M059J (cell line): ENCODE results near the gene SPTB. TPM values are rescaled to one million over a fixed set of nuclear protein-coding genes. Genes with fewer than 3 reads are reported as not detected.

Source experiments
- DNase-seq: peaks from one replicate; pipeline ENCODE4 v3.0.0-alpha.2; 2012; ENCODE audit warnings: low read depth
- total RNA-seq: library from RNA; depleted of rRNA; stranded (reverse); fragments of >200 nt; shearing (Covaris generic); gene quantifications from 2 replicates; pipeline ENCODE4 v1.2.3, GENCODE V29; 2014

SPTB gene
- total RNA-seq, 1 experiment from 2014 or later, result 1.5 TPM

DNA sequence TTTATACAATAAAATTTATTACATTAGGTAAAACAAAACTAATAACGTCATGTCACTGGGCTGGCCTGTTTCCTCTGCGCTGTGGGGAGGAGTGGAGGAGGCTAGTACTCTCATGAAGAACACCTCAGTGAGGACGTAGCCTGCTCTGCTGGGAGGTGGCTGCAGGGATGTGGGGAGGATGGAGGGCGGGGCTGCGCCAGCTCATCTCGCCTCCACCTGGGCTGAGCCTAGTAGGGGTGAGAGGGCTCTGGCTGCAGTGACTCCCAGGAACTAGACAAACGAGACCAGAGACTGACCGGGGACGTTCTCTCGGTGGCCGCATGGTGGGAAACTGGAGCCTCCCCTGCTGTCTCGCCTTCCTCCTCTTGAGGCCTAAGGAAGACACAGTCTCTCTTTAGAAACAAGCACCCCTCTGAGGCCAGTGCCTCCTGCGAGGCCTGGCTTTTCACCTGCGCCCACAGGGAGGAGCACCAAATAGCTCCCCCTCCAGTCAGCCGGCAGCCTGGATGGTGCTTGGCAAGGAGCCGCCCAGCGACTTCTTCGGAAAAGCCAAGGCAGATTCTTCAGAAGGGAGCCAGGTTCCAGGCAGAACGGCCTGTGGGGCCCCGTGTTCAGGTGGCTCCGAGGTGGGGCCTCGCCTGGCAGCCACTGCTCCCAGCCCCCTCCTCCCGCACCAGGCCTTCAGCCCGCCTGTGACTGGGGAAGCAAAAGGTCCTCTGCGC lies 113.1 kb downstream of the SPTB start:
- no peak for DNase-seq

DNA sequence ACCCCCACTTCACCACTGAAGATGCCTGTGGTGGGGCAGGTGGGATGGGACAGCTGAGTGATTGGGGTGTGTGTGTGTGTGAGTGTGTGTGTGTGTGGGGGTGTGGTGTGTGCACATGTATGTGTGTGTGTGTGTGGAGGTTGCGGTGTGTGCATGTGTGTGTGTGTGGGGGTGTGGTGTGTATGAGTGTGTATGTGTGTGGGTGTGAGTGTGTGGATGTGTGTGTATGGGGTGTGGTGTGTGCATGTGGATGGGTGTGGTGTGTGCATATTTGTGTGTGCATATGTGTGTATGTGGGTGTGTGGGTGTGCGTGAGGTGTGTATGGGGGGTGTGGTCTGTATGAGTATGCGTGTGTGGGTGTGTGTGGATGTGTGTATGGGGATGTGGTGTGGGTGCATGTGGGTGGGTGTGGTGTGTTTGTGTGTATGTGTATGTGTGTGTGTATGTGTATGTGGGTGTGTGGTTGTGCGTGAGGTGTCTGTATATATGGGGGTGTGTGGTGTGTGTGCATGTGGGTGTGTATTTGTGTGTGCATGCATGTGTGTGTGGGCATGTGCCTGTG lies 113.9 kb downstream of the SPTB start:
- no peak for DNase-seq

DNA sequence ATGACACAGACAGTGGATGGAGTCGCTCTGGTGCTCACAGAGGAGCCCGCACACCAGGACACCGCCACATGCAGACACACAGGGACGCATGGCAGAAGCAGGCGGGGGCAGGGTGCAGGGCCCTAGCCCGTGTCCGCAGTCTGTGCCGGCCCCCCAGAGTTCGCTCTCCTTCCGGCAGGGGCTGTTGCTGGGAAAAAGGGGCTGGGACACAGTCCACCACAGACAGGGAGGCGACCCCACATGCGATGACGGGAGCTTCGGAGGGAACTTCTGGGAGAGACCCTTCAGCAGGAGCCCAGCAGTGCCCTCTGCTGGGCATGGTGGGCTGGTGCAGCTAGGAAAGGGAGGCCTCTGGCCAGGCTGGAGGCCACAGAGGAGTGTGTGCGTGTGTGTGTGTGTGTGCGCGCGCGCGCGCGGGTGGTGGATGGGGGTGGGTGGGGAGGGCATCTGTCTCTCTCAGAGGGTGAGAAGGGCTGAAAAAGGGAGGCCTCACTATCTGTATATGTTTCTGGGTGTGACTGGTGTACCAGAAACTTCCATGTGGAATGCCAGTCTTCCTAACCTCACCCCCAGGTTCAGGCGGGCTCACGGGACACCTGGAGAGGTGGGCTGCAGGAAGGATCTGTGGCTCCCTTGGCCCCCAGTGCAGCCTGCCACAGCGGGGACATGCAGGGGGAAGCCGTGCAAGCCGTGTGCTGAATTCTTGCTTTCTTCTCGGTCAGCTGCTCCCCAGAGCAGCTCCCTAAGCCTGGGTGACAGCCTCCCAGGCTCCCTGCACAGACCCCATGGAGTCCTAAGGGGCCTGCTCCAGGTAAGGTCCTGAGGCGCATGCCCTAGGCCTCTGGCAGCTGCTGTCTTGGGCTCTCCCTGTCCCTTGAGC lies 114.8 kb downstream of the SPTB start:
- peak; percentile 63 for DNase-seq

DNA sequence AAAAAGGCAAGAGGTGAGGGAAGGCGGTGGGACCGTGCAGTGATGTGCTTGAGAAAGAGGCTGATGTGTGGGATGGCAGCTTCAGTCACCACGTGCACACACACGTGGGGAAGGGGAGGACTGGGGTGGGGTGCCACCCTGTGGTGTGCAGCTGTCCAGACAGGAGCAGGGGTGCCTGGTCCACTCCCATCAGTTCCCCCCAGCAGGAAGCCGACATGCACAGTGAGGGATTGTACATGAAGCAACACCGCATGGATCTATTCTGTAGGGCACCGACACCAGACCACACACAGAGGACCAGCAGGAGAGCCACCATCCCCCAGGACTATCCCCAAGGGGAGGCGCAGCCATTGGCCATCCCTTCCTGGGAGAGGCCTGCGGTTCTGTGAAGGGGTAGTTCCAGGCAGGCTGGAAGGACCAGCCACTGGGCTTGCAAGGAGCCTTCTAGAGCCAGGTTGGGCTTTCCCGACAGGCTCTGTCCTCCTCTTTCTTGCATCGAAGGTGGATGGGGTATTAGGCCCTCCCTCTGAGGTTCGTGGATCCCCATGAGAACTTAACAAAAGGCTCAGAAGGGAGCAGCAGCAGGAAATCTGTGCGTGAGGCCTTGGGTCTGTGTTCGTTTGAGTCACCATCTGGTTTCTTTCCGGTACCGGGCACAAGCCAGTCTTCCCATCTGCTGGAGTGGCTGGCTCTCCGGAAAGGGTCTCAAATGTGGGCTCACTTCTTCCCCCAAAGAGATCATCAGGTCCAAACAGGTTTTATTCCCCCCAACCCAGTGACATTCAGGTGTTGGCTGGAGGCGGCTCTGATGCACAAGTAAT lies 115.7 kb downstream of the SPTB start:
- peak; percentile 34 for DNase-seq

DNA sequence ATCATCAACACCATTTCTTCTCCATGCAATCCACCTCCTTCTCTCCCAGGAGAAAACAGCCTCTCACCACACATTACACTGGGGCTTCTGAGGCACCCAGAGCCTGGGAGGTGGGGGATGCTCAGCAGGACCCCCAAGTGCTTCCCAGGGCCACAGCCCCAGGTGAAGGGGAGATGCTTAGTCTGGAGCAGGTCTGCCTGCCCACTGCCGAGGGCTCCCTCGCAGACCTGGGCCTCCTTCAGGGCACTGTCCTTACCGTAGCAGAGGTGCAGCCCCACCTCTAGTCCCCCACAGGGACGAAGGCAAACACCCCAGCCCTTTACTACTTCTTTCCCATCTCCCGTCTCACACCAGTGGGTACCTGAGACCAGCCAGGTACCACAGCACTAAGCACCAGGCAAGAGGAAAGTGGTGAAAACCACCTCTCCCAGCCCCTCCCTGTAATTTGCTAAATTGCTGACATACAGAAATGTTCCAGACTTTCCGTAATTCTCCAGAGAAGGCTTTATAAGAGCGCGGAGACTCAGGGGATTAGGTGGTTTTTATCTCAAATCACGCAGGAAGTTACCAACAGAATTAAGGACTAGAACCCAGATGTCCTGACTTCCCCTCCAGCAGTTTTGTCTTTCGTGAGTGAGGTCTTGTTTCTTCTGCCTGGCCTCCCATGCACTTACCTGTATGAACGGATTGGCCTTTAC lies 116.5 kb downstream of the SPTB start:
- DNase-seq, result no peak

DNA sequence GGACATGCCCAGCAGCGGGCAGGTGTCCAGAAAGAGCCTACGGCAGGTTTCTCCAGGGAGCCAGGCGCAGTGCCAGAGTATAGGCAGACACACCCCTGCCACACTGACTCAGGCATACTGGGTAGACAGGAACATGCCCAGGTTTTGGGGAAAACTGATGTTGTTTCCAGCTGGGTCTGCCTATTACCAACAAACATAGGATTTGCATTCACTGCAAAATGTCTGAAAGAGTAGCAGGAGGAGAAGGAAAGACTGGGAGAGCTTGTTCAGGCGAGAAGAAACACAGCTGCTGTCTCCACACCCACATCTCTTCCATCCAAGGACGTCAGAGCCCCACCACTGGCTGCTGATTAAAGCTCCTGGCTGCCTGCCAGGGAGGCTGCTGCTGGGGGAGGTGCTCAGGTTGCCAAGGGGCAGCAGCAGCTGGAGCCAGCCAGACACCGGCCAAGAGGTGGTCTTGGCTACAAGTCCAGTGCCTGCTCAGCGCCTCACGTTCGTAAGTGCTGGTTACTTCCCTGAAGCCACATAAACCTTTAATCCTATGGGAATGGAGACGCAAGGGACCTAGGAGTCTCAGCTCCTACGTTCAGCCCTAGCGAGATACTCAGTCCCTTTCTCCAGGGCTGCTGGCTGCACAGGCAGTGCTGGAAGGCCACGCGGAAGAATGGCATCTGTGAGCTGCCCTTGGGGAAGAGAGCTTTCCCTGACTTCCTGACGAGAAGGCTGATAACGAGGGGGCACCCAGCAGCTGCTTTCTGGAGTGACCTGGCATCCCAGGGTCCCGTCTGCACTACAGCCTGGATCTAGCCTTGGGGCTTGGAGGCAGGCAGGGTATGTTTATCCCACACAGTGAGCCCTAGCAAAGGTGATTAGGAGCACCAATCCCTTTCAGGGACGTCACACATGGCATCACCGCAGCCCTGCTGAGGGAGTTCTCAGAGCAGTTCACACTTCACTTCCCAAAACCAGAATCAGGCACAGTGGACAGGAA lies 117.4 kb downstream of the SPTB start:
- peak; percentile 84 for DNase-seq

DNA sequence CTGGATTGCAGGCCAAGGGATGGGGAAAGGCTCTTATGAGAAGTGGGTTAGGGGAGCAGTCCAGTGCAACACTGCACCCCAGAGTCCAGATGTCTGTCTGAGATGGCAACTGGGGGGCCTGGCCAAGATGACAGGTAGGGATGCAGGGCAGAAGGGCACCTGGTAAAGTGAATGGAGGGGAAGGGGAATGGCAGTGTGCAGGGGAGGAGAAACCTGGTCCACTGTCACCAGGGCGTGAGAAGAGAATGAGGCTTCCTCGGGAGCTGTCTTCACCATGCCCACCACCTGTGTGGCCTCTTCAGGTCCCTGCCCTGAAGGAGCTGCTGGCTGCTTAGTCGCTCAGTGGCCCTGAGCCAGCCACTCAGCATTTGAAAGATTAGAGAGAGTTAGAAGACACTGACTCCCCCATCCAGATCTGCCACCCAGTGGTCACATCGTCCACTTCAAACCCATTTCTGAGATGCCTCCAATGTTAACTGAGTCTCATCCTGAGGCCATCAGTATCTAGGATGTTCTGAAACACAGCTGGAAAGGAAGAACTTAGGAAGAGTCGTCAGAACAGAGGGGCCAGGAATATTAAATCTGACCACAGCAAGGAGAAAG lies 118.2 kb downstream of the SPTB start:
- no peak for DNase-seq

DNA sequence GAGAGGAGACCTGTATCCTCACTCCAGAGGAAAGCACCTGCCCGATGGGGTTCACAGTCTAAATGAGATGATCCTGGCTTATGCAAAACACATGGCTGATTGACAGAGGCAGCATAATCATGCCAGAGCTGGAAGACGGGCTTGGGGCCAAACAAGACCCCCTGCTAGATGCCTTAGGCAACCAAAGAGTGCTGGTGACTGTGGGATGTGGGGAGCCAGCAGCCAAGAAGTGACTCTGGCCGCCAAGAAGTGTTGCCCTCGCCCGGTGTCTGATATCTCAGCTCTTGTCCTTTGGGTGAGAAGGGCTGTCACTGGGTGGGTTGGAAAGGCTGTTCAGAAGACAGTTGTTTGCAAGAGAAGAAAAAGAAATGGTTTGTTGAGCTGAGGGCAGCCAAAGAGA lies 118.8 kb downstream of the SPTB start:
- DNase-seq, result no peak

DNA sequence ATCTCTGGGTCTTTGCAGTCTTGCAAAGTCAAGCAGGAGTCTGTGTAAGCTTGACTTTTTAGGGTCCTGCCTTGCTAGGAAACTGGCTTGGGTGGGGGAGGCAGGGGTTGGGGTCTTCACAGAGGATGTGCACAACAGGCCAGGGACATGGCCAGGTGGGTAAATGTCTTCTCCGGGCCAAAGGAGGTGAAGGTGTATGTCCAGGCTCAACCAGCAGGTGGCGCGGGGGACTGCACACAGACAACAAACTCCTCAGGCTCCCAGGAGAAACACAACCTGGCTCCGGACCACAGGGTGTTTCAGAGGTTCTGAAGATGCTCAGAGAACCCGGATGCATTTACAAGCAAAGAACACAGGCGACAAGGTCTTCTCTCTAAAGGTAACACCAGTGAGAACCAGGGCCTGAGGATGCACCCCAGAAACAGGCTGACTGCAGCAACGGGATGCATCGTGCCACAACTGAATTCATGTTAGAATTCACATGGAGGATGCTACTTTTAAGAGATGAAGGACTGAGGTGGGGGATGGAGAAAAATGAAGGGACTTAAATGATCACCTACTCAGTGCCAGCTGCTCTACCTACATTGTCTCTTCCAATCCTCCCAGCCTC lies 119.5 kb downstream of the SPTB start:
- peak; percentile 40 for DNase-seq

DNA sequence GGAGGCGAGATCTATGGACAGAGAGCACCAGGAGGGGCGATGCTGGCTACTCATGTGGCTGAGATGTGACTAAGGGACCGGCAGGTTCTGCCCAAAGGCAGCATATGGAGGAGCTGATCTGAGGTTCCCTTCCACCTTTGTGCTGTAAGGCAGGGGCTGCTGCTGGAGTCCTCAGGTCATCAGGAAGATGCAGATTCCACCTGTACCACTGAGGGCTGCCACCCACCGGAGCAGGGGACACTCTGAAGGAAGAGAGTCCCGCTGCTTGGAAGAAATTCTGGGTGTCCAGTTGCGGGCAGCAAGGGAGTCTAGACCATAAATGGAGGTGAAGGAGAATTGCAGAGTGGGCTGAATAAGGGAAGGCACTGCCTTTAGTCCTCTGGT lies 120.2 kb downstream of the SPTB start:
- DNase-seq, result no peak

DNA sequence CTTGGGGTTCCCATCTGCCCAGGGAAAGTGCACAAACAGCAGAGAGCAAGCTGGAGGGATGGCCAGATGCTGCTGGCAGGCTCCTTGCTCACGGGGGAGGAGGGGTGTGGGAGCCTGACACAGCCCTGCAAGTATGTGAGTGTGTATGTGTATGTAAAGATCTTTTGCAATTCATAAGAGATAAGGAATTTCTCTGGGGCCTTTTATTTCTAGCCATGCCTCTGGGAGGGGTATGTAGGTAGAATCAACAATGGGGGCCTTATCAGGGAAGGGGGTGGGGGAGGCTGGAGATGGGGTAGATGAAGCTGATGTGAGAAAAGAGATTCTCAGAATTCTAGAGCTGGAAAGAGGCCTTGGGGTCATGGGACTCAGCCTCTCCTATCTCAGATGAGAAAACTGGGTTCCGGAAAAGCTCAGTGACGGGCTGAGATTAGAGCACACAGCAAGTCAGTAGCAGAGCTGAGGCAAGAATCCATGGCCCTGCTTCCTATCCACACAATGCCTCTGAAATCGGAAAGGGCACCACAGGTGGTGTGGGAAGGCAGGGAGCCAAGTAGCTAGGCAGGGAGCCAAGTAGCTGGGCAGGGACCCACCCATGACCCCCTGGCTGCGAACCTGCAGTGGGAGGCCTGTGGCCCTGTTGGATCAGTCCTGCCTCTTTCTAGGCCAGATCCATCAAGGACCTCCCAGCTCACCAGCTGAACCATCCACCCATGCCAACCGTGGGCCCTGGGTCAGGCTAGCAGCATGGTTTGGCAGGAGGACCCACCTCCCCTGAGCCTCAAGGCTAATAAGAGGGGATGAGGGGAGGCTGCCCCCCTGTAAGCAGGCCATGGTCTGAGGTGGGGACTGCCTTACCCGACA lies 120.8 kb downstream of the SPTB start:
- DNase-seq, result peak; percentile 66

DNA sequence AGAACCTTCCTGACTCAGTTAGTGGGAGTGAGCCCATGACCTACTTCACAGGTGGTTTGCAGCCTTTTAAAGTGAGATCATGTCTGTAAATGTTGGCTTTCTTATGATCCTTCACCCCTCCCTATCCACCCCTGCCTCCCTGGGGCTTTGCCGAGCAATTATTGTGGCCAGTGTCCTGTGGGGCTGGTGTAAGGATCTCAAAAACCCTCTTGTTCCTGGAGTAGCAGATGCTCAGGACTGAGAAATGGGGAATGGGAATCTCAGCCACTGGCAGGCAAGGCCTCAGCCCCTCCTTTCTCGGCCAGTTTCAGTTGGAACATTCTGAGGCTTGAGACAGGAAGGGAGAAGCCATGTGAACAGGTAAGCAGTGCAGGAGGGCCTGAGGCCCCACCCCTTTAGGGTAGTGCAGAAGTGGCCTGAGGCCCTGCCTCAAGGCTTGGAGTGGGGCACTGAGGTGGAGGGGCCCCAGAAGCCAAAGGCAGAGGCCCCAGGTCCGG lies 121.6 kb downstream of the SPTB start:
- DNase-seq, result peak; percentile 38

DNA sequence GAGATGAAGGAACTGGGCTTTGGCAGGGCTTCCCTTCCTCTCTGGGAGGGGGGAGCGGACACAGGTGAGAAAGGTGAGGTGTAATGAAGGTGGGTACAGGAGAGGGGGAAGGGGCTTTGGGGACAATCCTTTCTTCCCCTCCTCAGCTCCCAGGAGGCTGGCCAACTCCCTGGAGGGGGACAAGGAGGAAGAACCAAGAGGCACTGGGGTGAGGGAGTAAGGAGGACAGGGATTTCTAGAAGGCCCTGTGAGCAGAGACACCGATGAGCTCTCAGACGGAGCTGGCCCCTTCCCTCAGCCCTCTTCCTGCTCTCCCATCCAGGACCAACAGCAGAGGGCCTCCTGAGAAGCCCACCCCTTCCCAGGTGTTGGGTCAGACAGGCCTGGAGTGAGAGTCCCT lies 122.1 kb downstream of the SPTB start:
- DNase-seq, result no peak

DNA sequence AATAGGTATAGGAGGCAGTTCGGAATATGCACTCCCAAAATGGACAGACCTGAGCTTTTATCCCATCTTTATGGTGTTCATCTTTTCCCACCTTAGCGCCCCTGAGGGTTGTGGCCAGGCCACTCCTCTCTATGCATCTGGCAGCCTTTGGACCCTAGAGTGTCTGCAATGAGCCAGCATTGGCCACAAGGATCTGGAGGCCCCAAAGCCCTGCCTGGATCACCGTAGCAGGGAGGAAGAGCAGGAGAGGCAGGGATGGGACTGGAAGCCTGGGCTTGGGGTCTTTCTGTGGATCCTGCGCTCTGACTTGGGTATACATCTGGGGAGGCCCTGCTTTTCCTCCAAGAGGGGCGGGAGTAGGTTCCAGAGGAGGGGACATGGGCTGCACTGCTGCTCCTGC lies 123.0 kb downstream of the SPTB start:
- no peak for DNase-seq

DNA sequence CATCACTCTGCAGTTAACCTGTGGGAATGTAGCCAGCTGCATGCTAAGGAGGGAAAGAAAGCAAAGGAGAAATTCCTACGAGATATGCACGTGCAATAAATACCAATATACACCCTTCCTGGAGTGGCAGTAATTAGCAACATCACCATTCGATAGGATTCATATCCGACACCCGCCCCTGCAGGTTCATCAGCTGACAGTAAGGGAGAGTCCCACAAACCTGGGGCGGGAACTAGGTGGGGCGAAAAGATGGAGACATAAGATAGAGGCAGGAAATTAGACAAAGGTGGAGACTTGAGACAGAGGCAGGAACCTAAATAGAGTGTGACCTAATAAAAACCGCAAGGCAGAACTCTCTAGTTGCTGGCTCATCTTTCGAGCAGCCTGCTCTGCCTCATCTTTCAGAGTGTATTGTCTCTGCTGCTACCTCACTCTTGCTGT lies 123.9 kb downstream of the SPTB start:
- DNase-seq, result peak; percentile 50

DNA sequence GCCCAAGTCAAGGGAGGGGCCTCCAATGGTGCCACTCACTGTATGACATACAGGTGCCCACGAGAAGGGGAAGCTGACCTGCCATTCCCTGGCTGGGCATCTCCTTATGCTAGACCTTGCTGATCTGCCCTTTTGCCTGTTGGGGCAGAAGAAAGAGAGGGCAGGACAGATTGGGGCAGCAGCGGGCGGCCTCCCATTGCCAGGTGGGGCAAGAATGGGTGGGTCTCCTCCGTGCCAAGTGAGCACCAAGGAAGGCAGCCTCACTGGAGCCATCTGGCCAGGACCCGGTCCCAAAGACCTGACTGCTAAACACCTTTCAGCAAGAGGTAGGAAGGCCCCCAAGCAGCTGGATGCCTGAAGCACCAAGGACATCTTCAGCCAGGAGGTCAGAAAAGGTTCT lies 125.0 kb downstream of the SPTB start:
- no peak for DNase-seq

DNA sequence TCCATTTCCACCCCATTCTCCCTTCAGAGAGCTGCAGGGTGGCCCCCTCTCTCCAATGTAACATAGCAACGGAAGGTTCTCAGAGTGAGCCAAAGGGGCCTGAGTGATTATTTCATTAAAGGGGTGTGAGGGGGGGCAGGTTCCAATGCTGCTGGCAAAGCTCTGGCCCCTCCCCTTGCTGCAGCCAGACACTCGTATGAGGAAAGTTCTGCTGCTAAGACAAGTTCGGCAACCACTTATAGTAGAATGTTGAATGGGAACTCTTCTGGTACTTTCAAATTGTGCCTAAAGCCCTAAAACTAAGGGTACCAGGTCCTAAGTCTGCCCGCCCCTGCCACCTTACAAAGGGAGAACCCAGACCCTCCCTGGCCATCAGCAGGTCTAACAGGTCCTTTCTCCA lies 125.7 kb downstream of the SPTB start:
- no peak for DNase-seq

DNA sequence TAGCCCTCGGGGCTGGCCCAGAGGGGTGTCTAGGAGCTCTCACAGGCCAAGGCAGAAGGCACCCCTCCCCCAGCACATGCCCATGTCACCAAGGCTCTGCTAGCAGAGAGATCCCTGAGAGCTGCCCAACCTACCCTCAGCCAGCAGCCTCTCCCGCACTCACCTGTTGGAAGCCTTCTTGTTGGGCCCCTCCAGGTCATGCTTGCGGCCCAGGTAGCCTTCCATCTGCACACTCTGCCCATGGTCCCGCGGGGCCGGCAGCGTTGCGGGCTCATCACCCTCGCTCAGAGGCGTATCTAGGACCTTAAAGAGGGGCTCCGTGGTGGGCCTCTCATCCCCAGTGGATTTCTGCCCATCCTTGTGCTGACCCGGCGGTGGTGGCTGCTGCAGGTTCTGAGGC lies 126.3 kb downstream of the SPTB start:
- no peak for DNase-seq
